PC-9 (cell line): Measurements from ENCODE around the gene RAMP1. TPM values are rescaled to one million over a fixed set of nuclear protein-coding genes. Genes with fewer than 3 reads are reported as not detected.
A peak's percentile ranks its signal among the peaks of the same experiment; 100 is the strongest.

Source experiments
- BruUV-seq: library from RNA; stranded (reverse); fragments of 400-500 nt; replicated peaks from 2 replicates; lab custom pipeline; 2021; lab: Mats Ljungman, UMichigan
- CTCF ChIA-PET: fragments of 300-600 bp; sonication (Branson Sonifier 250); formaldehyde crosslinking; loops from one replicate; lab custom pipeline; 2022; ENCODE audit warnings: antibody characterized with exemption; lab: Charles Lee
- POLR2A ChIA-PET: fragments of 300-600 bp; sonication (Branson Sonifier 250); formaldehyde crosslinking; loops from one replicate; lab custom pipeline; 2022; ENCODE audit warnings: antibody characterized with exemption; ENCODE audit not compliant: unreplicated experiment; lab: Charles Lee
- DNase-seq, 2 experiments: peaks; one replicate each; pipeline versions ENCODE4 v3.0.0 to v3.0.0-alpha.2; 2015 to 2022; ENCODE audit warnings: mixed read lengths in 1 of 2
- H2AFZ ChIP-seq: fragments of 200-600 bp; sonication (generic); 2 replicates; pipeline ENCODE4 v1.8.1; 2017; ENCODE audit warnings: antibody characterized with exemption
- H3F3A ChIP-seq: fragments of 200-600 bp; sonication (generic); 2 replicates; pipeline ENCODE4 v1.8.1; 2017; ENCODE audit warnings: antibody characterized with exemption, mild to moderate bottlenecking, low read depth; ENCODE audit not compliant: insufficient read depth
- H3K27ac ChIP-seq: fragments of 200-600 bp; sonication (generic); 2 replicates; pipeline ENCODE4 v1.6.1; 2016; ENCODE audit warnings: mixed run types
- H3K27me3 ChIP-seq: fragments of 200-600 bp; sonication (generic); 2 replicates; pipeline ENCODE4 v1.6.1; 2016; ENCODE audit warnings: low read depth, mixed run types; ENCODE audit not compliant: insufficient read depth
- H3K36me3 ChIP-seq: fragments of 200-600 bp; sonication (generic); 2 replicates; pipeline ENCODE4 v1.6.1; 2016; ENCODE audit warnings: low read depth, mixed run types
- H3K4me1 ChIP-seq: fragments of 200-600 bp; sonication (generic); replicated peaks from 2 replicates; pipeline ENCODE4 v1.6.1; 2016; ENCODE audit warnings: mixed run types; ENCODE audit not compliant: insufficient read depth
- H3K4me2 ChIP-seq: fragments of 200-600 bp; sonication (generic); 2 replicates; pipeline ENCODE4 v1.6.1; 2017; ENCODE audit warnings: mixed run types
- H3K4me3 ChIP-seq: fragments of 200-600 bp; sonication (generic); 2 replicates; pipeline ENCODE4 v1.6.1; 2016; ENCODE audit warnings: mixed run types
- H3K79me2 ChIP-seq: fragments of 200-600 bp; sonication (generic); 2 replicates; pipeline ENCODE4 v1.6.1; 2017; ENCODE audit warnings: low read depth, mixed run types
- H3K9me2 ChIP-seq: fragments of 200-600 bp; sonication (generic); 2 replicates; pipeline ENCODE4 v1.8.1; 2017; ENCODE audit warnings: mild to moderate bottlenecking; ENCODE audit not compliant: insufficient read depth
- H3K9me3 ChIP-seq: fragments of 200-600 bp; sonication (generic); 2 replicates; pipeline ENCODE4 v1.8.1; 2016; ENCODE audit warnings: low read depth; ENCODE audit not compliant: insufficient read depth
- H4K20me1 ChIP-seq: fragments of 200-600 bp; sonication (generic); 2 replicates; pipeline ENCODE4 v1.8.1; 2017; ENCODE audit not compliant: insufficient read depth
- EZH2 ChIP-seq: fragments of 200-600 bp; sonication (generic); IDR thresholded peaks from 2 replicates; pipeline ENCODE4 v1.8.0; 2017; ENCODE audit warnings: antibody characterized with exemption, low read depth
- intact Hi-C: fragments of 100-400 bp; cut with micrococcal nuclease; formaldehyde crosslinking; loops from one replicate; pipeline ENCODE4 v1.10.0; 2022; ENCODE audit not compliant: unreplicated experiment
- total RNA-seq: library from RNA; stranded (reverse); gene quantifications from 2 replicates; pipeline ENCODE4 v1.2.3, GENCODE V29; 2021
- TF ChIP-seq, protein P1 (sequence below): fragments of 200-600 bp; sonication (generic); conservative IDR thresholded peaks from 2 replicates; pipeline ENCODE4 v1.6.1; 2017; ENCODE audit warnings: mixed run types, antibody characterized with exemption, mild to moderate bottlenecking, moderate library complexity

The RAMP1 gene
- total RNA-seq, 1 experiment from 2014 or later, result 48.7 TPM

DNA sequence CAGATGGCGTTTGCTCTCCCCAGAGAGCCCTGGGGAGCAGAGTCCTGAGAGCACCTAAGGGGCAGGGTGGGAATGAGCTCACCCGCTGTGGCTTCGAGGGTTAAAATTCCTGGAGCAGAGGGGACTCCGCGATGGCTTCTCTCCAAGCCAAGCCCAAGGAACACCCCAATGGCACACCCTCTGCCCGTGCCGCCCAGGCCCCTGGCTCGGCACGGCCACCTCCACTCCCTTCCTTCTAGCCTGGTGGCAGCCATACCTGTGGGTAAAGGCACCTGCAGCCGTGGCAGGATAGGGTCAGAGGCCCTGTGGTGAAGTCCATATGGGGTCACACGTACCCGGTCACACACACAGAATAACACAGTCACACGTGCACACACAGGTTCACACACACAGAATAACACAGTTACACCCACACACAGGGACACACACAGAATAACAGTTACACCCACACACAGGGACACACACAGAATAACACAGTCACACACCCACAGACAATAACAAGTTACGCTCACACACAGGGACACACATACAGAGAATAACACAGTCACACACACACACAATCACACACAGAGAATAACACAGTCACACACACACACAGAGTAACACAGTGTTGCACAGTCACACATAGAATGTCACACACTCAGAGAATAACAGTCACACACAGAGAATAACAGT lies 50.5 kb downstream of the RAMP1 start:
- H2AFZ ChIP-seq, result no peak overlapping the region
- no peaks in the 10 kb centered on the region for H3K4me1 ChIP-seq
- ChIA-PET POLR2A (no interaction called here), CTCF (no interaction called here)
- no peaks in the 10 kb centered on the region for H3K79me2 ChIP-seq
- no peaks in the 10 kb centered on the region for H3K9me2 ChIP-seq
- intact Hi-C loops, result no loop called here
- no TSS peak for BruUV-seq
- H3K4me3 ChIP-seq, result no peak overlapping the region
- peaks cover 11% of the 10 kb centered on the region; the same call in 1 of the 2 replicates for H3K36me3 ChIP-seq
- no peaks in the 10 kb centered on the region for H3K27me3 ChIP-seq
- DNase-seq, result no peak
- H3F3A ChIP-seq, result peaks cover 12% of the 10 kb centered on the region; the same call in 1 of the 2 replicates
- no peak overlapping the region for H3K27ac ChIP-seq
- no peak overlapping the region for H3K4me2 ChIP-seq
- no peak for TF ChIP-seq EZH2
- TF ChIP-seq, protein P1, sequence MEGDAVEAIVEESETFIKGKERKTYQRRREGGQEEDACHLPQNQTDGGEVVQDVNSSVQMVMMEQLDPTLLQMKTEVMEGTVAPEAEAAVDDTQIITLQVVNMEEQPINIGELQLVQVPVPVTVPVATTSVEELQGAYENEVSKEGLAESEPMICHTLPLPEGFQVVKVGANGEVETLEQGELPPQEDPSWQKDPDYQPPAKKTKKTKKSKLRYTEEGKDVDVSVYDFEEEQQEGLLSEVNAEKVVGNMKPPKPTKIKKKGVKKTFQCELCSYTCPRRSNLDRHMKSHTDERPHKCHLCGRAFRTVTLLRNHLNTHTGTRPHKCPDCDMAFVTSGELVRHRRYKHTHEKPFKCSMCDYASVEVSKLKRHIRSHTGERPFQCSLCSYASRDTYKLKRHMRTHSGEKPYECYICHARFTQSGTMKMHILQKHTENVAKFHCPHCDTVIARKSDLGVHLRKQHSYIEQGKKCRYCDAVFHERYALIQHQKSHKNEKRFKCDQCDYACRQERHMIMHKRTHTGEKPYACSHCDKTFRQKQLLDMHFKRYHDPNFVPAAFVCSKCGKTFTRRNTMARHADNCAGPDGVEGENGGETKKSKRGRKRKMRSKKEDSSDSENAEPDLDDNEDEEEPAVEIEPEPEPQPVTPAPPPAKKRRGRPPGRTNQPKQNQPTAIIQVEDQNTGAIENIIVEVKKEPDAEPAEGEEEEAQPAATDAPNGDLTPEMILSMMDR, result no peak
- no peaks in the 10 kb centered on the region for H4K20me1 ChIP-seq
- H3K9me3 ChIP-seq, result peaks cover 10% of the 10 kb centered on the region; the same call in 1 of the 2 replicates

DNA sequence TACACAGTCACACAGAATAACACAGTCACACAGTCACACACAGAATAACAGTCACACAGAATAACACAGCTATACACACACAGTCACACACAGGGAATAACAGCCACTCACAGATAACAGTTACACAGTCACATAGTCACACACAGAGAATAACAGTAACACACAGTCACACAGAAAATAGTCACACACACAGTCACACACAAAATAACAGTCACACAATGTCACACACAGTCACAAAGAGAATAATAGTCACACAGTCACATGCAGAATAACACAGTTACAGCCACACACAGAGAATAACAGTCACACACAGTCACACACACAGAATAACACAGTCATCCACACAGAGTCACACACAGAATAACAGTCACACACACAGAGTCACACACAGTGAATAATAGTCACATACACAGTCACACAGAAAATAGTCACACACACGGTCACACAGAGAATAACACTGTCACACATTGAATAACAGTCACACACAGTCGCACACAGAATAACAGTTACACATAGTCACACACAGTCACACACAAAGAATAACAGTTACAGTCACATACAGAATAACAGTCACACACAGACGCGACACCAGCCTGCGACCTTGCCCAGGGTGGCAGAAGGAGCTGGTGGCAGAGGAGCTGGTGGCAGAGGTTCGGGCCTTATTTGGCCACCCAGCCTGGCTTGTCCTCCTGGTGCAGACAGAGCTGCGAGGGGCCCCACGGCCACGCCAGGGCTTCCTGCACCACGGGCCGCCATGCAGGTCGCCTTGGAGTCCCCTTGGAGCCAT lies 51.3 kb downstream of the RAMP1 start:
- Histone ChIP-seq H3K36me3 (peaks cover 11% of the 10 kb centered on the region; the same call in 1 of the 2 replicates), H3K79me2 (no peaks in the 10 kb centered on the region), H3K4me1 (no peaks in the 10 kb centered on the region), H3F3A (peaks cover 12% of the 10 kb centered on the region; the same call in 1 of the 2 replicates), H3K9me2 (no peaks in the 10 kb centered on the region), H2AFZ (no peak overlapping the region), H3K9me3 (peaks cover 10% of the 10 kb centered on the region; the same call in 1 of the 2 replicates), H3K27me3 (no peaks in the 10 kb centered on the region), H3K4me2 (no peak overlapping the region), H3K4me3 (no peak overlapping the region), H4K20me1 (no peaks in the 10 kb centered on the region), H3K27ac (no peak overlapping the region)
- intact Hi-C loops, result no loop called here
- ChIA-PET POLR2A (no interaction called here), CTCF (interaction anchor here (0.6 kb wide), 1 partner anchor 282 kb away, joined by 4 read pairs; no protein-coding TSS in a partner anchor)
- no peak for TF ChIP-seq EZH2
- TF ChIP-seq, protein P1, result no peak
- BruUV-seq, result no TSS peak
- DNase-seq, result no peak

DNA sequence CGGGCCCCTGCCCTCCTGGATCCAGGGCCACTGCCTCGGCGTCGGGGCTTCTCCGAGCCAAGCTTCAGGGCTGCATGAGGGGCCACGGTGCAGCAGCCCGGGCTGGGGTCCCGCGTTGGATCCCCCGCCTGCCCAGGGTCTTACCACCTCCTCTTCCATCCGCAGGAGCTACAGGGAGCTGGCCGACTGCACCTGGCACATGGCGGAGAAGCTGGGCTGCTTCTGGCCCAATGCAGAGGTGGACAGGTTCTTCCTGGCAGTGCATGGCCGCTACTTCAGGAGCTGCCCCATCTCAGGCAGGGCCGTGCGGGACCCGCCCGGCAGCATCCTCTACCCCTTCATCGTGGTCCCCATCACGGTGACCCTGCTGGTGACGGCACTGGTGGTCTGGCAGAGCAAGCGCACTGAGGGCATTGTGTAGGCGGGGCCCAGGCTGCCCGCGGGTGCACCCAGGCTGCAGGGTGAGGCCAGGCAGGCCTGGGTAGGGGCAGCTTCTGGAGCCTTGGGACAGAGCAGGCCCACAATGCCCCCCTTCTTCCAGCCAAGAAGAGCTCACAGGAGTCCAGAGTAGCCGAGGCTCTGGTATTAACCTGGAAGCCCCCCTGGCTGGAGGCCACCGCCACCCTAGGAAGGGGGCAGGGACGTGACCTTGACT lies 52.1 kb downstream of the RAMP1 start:
- DNase-seq, result no peak
- TF ChIP-seq, protein P1, result no peak
- no peak for TF ChIP-seq EZH2
- Histone ChIP-seq H4K20me1 (no peaks in the 10 kb centered on the region), H3K9me2 (no peaks in the 10 kb centered on the region), H3K4me2 (no peak overlapping the region), H3K27ac (no peak overlapping the region), H3K79me2 (no peaks in the 10 kb centered on the region), H3K4me3 (no peak overlapping the region), H3K36me3 (peaks cover 11% of the 10 kb centered on the region; the same call in 1 of the 2 replicates), H3F3A (peaks cover 12% of the 10 kb centered on the region; the same call in 1 of the 2 replicates), H3K9me3 (peaks cover 10% of the 10 kb centered on the region; the same call in 1 of the 2 replicates), H2AFZ (no peak overlapping the region), H3K4me1 (no peaks in the 10 kb centered on the region), H3K27me3 (no peaks in the 10 kb centered on the region)
- BruUV-seq, result TSS peak; percentile 53
- intact Hi-C loops, result no loop called here
- ChIA-PET CTCF (interaction anchor here (0.6 kb wide), 1 partner anchor 282 kb away, joined by 4 read pairs; no protein-coding TSS in a partner anchor), POLR2A (no interaction called here)
